RWPE1 (cell line): ENCODE measurements around the gene REEP5.

Source experiments
- CTCF ChIA-PET: fragments of 350-600 bp; sonication (Branson Sonifier 250); formaldehyde crosslinking; extraction: SDS; loops from one replicate; lab custom pipeline; 2021; lab: Yijun Ruan, JAX
- POLR2A ChIA-PET: fragments of 400-600 bp; formaldehyde crosslinking; extraction: SDS; loops from one replicate; lab custom pipeline; 2020; ENCODE audit warnings: antibody characterized with exemption; ENCODE audit not compliant: low non-redundant PET; lab: Yijun Ruan, JAX
- DNase-seq: peaks from one replicate; pipeline ENCODE4 v3.0.0; 2012; ENCODE audit warnings: low spot score
- H3K27ac ChIP-seq: fragments of 450-650 bp; 2 replicates; pipeline ENCODE4 v1.5.1; 2017
- CTCF ChIP-seq: fragments of 450-650 bp; conservative IDR thresholded peaks from 2 replicates; pipeline ENCODE4 v1.5.1; 2017; ENCODE audit warnings: low read depth, mild to moderate bottlenecking

The REEP5 gene

GRCh38 chr5:112880219-112880964, 41.6 kb downstream of the REEP5 start:
- ChIA-PET CTCF (no interaction called here), POLR2A (no interaction called here)
- no peak for DNase-seq
- H3K27ac ChIP-seq, result no peak overlapping the region
- no peak for TF ChIP-seq CTCF

GRCh38 chr5:112878760-112879159, 43.3 kb downstream of the REEP5 start:
- DNase-seq, result peak; percentile 69
- ChIA-PET CTCF (interaction anchor here (0.7 kb wide), 1 partner anchor 19 kb away, joined by 3 read pairs; no protein-coding TSS in a partner anchor), POLR2A (no interaction called here)
- no peak overlapping the region for H3K27ac ChIP-seq
- TF ChIP-seq CTCF, result no peak

- DNase-seq, result no peak
- ChIA-PET CTCF (interaction anchor here (0.7 kb wide), 1 partner anchor 19 kb away, joined by 3 read pairs; no protein-coding TSS in a partner anchor), POLR2A (interaction anchor here (0.6 kb wide), 1 partner anchor 11 kb away, joined by 3 read pairs; no protein-coding TSS in a partner anchor)
- no peak overlapping the region for H3K27ac ChIP-seq
- no peak for TF ChIP-seq CTCF
Measured at GRCh38 chr5:112878101-112878500, 43.9 kb downstream of the REEP5 start.

- ChIA-PET POLR2A (no interaction called here), CTCF (no interaction called here)
- no peak for TF ChIP-seq CTCF
- no peak overlapping the region for H3K27ac ChIP-seq
- no peak for DNase-seq
Measured at GRCh38 chr5:112876362-112876761, 45.7 kb downstream of the REEP5 start.

- TF ChIP-seq CTCF, result no peak
- CTCF ChIA-PET, result no interaction called here
- no peak overlapping the region for H3K27ac ChIP-seq
- POLR2A ChIA-PET, result no interaction called here
- DNase-seq, result no peak
Measured at GRCh38 chr5:112870966-112871365, 51.1 kb downstream of the REEP5 start.

GRCh38 chr5:112869948-112870347, 52.1 kb downstream of the REEP5 start:
- ChIA-PET POLR2A (no interaction called here), CTCF (no interaction called here)
- no peak overlapping the region for H3K27ac ChIP-seq
- DNase-seq, result no peak
- no peak for TF ChIP-seq CTCF
